CD4-positive, alpha-beta T cell treated with Interleukin-6 for 4 hours (primary cell): Measurements from ENCODE around the gene TPCN2.
"Not testable (repeated sequence)": the region's sequence is repeated elsewhere in the genome, so short reads cannot be mapped to it uniquely, and the experiment has no call there.

Experiments
- DNase-seq: peaks from one replicate; pipeline ENCODE4 v3.0.0-alpha.2; 2020; ENCODE audit warnings: mixed read lengths

TPCN2 gene

DNA sequence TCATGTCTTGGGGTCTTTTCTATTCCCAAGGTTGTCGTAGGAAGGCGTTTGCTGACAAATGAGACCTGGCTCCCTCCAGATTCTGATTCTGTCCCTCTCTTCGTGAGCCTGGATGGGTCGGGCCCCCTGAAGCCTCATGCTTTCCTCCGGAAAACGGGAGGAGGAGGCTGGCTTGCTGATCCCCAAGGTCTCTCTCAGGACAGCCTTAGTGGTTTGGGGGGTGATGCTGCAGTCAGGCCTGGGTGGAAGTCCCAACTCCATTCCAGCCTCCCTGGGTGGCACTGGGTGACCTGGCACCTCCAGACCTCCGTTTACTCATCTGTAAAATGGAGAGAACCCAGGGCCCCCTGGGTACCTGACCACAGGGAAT lies 83.6 kb downstream of the TPCN2 start:
- no peak for DNase-seq

DNA sequence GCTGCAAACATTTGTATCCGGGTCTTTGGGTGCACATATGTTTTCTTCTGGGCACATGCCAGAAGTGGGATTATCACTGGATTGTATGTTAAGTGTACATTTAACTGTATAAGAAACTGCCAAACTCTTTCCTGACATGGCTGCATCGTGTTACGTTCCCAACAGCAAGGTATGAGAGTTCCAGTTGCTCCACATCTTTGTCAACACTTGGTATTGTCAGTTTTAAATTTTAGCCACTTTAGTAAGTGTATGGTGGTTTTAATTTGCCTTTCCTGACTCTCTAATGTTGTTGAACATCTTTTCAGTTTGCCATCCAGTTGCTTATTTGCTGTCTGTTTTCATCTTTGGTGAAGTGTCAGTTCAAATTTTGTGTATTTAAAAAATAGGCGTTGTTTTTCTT lies 84.5 kb downstream of the TPCN2 start:
- DNase-seq = no peak

DNA sequence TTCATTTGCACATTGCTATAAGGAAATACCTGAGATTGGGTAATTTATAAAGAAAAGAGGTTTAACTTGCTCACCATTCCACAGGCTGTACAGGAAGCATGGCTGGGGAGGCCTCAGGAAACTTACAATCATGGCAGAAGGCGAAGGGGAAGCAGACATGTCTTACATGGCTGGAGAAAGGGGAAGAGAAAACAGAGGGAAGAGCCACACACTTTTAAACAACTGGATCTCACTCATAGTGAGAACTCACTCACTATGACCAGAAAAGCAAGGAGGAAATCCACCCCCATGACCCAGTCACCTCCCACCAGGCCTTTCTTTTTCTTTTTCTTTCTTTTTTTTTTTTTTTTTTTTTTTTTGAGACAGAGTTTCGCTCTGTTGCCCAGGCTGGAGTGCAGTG lies 85.5 kb downstream of the TPCN2 start:
- not testable (repeated sequence) for DNase-seq

DNA sequence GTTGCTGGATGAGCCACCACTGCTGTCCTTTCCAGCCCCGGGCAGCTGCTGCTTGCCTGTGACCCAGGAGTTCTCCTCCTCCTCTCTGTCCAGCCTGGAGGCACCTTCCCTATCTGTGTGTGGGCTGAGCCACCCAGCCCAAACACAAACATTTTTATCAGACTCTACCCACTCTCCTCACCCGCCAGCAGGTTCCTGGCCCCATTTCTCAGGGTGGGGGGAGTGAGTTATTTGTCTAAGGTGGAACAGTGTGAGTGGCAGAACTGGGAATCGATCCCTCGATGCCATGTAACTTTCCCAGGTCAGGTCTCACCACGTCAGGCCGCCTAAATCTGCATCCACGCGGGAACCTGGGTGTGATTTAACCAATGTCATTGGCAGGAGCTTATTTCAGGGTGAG lies 86.2 kb downstream of the TPCN2 start:
- DNase-seq = no peak

DNA sequence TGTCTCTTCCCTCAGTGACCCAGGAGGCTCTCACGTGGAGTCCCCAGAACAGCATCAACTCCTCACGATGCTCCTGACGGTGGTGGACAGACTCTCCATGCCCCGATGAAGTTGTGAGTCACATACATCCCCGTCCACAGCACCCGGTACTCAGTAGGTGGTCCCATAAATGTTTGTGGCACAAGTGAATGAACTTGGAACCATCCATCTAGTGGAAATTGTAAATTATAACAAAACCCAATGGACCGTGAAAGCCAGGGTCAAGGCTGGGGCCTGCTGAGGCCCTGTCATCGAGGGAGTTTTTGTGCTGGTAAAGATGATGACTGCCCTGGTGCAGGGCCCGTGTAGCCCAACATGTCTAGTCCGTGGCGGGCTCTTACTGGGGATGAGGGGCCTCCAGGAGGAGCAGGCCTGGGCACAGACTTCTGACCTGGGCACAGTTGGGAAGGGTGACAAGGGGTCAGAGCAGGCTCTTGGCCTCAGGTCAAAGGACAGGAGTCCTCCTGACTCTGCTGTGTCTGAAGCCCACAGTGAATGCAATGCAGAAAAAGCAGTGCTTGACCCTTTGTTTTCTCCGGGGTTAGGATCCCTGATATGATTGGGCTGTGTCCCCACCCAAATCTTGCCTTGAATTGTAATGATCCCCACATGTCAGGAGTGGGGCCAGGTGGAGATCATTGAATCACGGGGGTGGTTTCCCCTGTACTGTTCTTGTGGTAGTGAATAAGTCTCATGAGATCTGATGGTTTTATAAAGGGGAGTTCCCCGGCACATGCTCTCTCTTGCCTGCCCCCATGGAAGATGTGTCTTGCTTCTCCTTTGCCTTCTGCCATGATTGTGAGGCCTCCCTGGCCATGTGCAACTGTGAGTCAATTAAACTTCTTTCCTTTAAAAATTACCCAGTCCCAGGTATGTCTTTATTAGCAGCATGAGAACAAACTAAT lies 87.0 kb downstream of the TPCN2 start:
- DNase-seq = no peak

DNA sequence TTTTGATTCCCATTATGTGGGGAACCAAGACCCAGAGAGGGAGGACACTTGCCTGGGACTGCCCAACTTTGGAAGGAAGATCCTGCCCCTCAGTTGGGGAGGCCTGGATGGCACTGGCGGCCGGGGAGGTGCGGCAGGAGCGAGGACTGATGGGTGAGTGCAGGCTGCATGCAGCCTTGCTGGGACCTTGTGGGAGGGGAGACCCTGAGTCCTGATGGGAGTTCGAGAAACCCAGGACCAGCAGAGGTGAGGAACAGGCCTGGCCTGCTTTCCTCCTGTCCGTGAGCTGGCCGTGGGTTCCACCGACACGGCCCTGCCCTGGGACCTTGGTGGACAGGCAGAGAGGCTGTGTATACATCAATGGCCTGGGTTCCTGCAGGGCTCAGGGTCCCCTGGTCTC lies 87.7 kb downstream of the TPCN2 start:
- no peak for DNase-seq

DNA sequence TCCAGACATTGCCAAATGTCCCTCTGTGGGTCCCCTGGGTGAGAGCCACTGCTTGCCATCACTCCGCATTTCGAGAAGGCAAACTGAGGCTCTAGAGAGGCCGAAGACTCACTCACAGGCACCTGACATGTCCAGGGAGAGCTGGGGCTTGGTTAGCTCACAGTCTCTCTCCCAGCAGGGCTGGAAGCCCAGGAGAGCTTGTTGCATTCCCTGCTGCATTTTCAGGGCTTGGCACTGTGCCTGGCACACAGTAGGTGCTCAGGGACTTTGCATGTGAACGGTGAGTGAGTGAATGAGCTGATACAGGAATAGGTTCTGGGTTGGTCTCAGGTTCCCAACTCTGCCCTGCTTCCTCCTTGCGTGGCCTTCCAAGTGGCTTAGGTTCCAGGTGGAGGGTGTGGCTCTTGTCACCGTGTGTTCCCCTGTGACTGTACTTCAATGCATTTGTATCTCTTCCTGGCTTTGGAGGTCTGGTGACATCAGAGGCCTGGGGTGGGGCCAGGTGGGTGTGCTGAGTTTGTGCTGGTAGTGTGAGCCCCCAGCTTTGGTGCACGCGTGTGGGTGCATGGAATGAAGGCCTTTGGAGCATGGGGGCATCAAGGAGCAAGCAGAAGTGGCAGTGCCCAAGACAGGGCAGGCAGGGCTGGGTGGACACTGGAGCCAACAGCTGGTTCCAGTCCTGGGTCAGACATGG lies 88.6 kb downstream of the TPCN2 start:
- DNase-seq = no peak

DNA sequence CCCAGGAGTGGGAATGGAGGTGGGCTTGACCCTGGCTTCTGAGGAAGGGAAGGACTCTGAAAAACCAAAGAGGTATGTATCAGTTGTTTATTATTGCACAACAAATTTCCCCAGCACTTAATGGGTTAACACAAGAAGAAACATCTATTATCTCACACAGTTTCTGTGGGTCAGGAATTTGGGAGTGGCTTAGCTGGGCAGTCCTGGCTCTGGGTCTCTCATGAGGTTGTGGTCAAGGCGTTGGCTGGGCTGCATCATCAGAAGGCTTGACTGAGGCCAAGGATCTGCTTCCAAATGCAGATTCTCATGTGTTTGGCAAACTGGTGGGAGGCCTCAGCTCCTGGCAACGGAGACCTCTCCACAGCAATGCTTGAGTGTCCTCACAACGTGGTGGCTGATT lies 89.5 kb downstream of the TPCN2 start:
- no peak for DNase-seq

DNA sequence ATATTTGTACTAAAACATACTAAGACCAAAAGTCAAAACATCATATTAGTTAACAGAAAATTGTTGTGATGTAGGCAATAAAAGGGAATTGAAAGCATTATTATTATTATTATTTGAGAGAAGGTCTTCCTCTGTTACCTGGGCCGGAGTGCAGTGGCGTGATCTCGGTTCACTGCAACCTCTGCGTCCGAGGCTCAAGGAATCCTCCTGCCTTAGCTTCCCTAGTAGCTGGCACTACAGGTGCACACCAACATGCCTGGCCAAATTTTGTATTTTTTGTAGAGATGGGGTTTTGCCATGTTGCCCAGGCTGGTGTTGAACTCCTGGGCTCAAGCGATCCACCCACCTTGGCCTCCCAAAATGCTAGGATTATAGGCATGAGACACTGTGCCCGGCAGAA lies 91.4 kb downstream of the TPCN2 start:
- not testable (repeated sequence) for DNase-seq

DNA sequence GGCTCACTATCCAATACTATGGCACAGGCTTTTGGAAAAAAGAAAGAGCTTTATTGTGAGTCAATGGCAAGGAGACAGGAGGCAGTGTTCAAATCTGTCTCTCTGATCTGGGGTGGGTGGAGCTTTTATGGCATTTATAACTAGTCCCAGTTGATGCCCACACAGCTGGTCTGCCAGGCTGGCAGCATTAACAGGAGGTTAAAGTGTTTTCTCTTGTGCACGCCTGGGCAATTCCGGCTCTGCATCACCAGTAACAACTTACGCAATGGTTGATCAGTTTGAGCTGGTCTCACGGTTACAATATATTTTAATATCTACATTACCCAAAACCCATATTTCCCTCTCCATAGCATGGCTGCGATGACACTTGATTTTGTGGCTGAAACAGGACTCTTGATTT lies 91.9 kb downstream of the TPCN2 start:
- DNase-seq = no peak

DNA sequence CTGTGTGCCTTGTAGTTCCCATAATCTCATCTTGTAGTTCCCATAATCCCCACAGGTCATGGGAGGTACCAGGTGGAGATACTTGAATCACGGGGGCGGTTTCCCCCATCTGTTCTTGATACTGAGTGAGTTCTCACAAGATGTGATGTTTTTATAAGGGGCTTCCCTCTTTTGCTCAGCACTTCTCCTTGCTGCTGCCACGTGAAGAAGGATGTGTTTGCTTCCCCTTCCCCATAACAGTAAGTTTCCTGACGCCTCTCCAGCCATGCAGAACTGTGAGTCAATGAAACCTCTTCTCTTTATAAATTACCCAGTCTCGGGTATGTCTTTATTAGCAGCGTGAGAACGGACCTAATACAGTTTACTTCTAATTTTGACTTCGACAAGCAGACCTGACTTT lies 93.0 kb downstream of the TPCN2 start:
- no peak for DNase-seq

DNA sequence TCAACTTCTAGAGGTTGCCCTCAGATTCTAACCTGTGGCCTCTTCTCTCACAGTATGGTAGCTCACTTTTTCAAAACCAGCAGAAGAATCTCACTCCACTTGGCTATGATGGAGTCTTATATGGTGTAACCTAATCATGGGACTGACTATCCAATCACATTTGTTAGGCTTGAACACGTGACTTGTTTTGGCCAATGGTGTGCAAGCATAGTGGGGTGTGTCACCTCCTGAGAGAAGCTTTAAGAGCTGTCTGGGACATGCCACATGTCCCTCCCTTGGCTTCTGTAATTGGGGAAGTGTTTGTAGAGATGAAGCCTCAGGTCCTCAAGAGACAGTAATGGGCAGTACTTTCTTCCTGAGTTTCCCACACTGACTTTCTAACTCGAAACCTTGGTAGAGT lies 94.2 kb downstream of the TPCN2 start:
- DNase-seq = no peak

DNA sequence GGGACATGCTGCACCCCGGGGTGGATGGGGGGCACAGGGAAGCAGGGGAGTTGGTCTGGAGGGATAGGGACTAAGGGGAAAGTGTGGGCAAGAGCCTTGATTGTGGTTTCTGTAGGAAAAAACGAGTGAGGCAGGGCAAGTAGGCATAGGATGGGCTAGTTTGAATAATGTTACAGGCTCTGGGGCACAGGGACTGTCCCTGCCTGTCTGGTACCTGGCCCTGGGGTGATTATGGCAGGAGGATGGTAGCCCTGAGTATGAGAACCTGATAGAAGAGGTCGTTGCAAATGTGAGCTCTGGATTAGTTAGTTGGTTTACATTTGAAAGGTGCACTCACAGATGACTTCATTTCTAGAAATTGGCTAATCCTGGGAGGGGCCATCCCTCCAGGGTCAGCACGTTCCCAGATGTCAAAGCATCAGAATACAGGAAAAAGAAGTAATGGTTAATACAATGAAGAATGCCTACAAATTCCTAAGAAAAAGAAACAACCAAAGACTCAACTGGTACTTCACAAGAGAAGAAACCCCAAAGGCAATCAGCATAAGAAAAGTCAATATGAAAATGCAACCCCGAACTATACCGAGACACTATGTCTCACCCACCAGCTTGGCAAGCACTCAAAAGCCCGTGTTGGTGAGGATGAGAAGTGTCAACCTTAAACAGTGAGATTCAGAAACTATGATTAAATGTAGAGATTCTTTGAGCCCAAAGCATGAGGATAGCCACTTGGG lies 95.8 kb downstream of the TPCN2 start:
- DNase-seq = no peak

DNA sequence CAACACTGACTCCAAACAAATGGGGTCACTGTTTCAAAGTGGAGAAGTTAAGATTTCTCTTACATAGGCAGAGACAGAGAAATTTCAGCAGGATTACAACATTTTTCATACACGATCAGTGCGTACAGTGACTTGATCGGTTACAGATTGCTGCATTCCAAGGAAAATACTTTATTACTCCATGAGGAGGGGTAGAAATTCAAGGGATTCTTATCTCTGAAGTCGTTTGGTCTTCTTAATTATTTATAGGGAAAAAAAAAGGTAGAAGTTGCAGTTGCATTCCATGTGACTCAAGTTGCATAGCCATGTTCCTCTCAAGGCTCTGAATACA lies 96.3 kb downstream of the TPCN2 start:
- no peak for DNase-seq

DNA sequence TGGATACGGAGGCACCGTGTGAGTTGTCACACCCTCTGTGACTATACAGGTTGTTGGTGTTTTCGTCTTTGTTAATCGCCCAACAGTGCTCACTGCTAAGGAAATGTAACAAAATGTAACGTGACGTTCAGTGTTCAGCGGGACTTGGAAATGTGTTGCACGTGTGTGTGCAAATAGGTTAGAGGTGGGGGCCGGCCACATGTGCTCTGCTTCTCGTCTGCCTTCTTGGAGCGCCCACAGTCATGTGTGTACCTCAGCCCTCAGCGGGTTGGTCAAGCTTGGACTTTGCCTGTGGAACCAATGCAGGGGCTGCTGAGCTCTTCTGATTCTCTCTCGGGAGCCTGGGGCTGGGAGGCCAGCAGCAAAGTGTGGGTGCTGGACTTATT lies 99.6 kb downstream of the TPCN2 start:
- no peak for DNase-seq

DNA sequence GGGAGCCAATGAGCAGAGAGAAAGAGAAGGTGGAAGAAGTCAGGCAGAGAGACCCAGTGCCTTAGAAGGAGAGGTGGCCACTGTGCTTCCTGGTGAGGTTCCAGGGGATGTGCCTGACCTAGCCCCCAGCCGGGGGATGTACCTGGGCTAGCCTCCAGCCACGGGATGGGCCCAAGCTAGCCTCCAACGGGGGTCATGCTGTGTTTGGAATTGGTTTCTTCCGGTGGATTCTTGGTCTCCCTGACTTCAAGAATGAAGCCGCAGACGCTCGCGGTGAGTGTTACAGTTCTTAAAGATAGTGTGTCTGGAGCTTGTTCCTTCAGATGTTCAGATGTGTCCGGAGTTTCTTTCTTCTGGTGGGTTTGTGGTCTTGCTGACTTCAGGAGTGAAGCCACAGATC lies 100.1 kb downstream of the TPCN2 start:
- DNase-seq = no peak

DNA sequence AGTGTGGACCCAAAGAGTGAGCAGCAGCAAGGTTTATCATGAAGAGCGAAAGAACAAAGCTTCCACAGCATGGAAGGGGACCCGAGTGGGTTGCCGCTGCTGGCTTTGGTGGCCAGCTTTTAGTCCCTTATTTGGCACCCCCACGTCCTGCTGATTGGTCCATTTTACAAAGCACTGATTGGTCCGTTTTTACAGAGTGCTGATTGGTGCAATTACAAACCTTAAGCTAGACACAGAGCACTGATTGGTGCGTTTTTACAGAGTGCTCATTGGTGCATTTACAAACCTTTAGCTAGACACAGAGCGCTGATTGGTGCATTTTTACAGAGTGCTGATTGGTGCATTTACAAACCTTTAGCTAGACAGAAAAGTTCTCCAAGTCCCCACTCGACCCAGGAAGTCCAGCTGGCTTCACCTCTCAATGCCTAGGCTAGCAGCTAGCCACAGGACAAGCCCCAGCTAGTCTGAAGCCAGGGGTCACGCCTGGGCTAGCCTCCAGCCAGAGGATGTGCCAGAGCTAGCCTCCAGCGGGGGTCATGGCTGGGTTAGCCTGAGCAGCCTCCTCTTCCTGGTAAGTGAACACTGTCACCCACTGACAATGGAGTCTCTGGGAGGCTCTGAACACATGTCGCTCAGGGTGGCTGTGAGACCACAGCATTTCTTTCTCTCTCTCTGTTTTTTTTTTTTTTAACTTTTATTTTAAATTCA lies 100.8 kb downstream of the TPCN2 start:
- not testable (repeated sequence) for DNase-seq

DNA sequence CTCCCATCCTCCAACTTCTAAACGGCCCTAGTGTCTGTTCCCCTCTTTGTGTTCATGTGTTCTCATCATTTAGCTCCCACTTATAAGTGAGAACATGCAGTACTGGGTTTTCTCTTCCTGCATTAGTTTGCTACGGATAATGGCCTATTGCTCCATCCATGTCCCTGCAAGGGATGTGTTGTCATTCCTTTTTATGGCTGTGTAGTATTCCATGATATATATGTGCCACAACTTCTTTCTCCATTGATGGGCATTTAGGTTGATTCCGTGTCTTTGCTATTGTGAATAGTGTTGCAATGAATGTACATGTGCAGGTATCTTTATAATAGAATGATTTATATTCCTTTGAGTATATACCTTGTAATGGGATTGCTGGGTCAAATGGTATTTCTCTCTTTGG lies 101.4 kb downstream of the TPCN2 start:
- DNase-seq = no peak

DNA sequence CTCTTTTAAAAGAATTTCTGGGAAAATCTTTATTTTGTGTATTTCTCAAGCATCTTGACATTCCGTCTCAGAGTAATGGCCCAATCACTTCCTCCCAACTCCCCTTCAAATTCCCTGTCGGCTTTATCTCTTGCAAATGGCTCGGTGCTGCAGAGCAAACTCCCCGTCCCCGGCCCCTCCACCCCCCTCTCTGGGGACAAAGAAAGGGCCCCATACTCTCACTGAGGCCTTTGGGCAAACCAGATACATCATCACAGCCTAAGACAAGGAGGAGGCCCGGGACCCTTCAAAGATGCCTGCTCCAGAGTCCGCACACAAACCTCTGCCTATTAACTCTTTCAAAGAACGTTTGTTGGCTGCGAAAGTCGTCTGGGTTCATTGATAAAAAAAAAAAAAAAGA lies 103.1 kb downstream of the TPCN2 start:
- DNase-seq = no peak

DNA sequence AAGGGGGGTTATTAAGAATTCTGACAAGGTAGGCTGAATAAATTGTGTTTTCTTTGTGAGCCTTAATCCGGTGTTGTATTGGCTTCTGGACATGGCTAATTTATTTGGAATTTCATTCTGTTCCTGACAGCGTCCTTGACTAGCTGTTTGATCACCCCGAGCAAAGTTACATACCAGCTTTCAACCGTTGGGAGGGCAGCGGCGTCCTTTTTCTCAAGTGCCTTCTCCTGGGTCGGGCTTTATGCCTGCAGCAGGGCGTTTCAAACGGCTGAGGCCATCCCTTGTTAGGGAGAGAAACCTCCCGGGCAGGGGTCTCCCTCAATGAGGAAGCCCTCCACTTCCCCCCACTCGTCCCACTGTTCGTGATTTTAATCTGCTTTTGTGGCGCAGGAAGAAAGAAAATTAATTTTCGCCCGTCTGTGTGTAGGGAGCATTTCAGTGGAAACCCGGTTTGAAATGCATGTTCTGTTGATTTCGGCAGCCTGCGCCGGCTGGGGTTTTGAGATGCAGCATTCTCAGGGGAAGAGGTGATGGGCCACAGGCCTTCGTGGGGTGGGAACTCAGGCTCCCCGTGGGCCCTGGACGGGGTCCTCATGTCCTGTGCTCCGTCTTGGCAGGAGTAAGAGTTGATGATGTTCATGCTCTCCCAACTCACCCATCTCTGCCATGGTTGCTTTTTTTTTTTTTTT lies 104.1 kb downstream of the TPCN2 start:
- DNase-seq = no peak

DNA sequence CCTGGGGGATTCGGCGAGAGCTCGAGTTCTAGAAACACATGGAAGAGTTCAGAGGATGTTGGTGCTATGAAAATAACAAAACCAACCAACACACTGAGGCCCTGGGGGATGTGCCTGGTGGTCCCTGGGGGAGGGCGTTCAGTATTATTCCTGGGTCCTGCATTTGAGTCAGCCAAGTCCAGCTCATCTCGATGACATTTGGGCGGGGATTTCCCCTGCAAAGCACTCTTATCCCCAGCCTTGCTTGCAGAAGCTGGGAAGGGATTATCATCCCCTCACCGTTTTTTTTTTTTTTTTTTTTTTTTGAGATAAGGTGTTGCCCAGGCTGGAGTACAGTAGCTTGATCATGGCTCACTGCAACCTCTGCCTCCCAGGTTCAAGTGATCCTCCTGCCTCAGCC lies 104.9 kb downstream of the TPCN2 start:
- DNase-seq = no peak

DNA sequence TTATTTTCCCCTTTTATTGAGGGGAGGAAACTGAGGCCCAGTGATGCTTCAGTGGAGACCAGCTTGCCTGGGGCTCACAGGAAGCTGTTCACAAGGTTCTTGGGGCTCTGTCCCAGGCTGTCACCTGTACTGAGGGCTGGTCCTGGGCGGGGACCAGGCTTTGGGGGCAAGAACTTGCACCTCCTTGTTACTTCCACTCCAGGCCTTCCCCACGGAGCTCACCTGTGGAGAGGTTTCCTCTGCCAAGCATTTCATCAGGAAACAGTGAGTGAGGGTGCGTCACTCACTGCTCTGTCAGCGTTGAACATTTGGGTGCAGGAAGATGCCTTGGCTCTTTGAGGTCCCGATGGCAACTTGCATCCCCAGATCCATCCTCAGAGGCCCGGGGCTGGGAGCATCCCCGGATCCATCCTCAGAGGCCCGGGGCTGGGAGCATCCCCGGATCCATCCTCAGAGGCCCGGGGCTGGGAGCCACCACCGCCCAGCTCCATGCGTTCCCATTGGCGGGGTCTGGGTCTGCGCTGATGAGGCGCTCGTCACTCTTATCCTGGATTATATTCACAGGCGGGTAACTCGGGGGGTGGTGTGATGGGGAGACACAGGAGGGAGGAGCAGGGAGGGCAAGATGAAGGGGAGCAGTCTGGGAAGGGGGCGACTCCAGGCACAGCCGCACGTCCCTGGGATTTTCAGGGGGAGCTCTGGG lies 105.6 kb downstream of the TPCN2 start:
- DNase-seq = no peak
